ENCODE data around the gene PPP4C.

The PPP4C gene

DNA sequence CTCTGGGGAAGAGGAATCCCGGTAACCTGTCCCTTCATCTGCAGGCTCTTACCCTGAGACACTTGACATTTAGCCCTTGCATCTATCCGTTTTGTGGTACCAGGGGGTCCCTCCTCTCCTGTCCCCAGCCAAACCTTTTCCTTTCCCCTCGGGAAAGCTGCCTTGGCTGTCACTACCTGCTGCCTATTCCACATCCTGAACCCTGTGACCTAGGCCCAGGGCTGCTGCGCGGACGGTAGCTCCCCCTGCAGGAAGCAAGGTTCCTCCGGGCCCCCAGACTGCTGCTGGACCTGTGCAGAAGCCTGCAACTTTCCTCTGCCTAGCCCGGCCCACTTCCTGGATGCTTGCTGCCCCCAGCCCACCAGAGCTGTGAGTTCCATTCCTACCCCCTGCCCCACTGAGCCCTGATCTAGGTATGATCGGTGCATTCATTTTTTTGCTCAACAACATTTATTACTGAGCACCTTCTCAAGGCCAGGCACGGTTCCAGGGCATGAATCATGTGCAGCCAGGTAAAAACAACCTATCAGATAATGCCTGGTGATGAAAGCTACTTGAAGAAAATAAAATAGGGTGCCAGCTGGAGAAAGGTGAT, 20.7 kb upstream of the PPP4C start:
- peak; percentile 85 for DNase-seq (ENCODE audit: low read depth, low spot score)

DNA sequence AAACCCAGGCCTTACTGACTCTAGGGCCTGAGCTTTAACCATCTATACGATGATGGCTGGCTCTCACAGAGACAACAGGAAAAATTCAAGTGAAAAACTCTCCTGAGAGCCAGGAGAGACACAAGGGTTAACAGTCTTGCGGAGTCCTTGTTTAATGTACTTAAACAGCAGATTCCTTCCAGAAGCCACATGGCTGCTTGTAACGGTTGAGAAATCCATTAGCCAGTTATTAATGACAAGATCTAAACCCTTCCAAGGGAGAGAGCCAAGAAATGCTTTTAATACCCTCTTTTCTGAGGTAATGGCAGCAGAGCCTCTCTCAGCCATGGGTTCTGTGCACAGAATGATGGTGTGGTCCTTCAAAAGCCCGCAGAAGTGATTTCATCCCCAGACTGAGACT, 15.4 kb upstream of the PPP4C start:
- no peak for DNase-seq (ENCODE audit: low read depth, low spot score)

DNA sequence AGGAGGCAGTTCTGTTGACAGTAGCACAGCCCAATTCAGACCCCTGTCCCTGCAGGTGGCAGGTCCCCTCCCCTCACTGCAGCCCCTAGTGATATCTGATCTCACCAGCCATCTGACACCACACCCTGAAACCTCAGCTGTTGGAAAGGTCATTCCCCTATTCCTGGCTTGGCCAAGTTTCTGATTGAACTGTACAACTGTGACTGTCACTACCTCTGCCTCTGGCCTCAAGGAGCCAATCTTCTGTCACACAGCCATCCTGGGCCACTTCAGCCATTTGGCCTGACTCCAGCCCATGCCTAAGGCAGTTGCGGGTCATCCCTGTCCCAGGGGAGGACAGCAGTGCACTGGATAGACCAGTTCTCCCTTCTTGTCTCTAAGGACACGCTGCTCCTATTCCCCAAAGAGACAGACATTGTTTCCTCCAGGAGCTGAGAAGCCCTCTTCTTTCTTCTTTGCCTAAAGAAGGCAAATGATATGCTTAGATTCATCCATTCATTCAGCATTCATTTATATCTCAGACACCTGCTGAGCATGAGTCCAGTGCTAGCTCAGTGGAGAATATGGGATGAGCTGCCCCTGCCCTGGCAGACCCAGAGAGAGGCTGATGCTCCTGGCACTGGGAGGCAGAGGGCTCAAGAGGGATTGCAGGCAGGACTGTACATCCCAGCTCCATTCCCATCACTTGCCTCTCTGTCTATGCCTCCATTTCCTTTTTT, 14.8 kb upstream of the PPP4C start:
- peak; percentile 69 for DNase-seq (ENCODE audit: low read depth, low spot score)

- DNase-seq (ENCODE audit: low read depth, low spot score), result no peak
Observed at GRCh38 chr16:30063278-30063892, 12.4 kb upstream of the PPP4C start.

DNA sequence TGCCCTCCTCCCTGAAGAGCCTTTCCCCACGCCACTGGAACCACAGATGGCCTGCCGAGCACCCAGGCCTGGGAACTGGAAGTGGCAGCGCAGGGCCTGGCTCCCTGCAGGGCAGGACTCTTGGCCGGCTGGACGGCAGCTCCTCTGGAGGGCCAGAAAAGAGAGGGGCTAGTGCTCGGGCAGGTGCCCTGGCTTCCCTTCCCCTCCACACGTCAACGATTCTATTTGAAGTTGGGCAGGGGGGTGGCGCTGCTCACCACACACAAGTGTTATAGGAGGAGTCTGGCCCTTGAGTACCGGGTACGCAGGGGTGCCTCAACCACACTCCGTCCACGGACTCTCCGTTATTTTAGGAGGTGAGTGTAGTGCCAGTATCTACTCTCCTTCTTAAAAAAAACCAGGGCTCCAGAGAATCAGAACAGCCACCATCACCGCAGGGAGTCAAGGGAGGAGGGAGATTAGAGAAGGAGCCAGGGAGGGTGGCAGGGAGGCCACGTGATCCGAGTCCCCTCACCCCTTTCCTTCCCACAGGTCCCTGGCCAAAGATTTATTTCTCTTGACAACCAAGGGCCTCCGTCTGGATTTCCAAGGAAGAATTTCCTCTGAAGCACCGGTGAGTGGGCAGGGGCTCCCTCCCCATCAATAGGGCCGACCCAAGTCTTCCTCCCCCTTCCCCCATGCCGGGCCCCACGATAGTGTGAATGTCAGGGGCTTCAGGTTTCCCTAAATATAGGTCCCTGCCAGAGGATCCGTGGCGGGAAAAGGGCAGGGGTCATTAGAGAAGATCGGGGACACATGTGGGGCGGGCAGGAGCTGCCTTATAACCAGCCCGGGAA, 11.7 kb upstream of the PPP4C start:
- peak; percentile 68 for DNase-seq (ENCODE audit: low read depth, low spot score)

- no peak for DNase-seq (ENCODE audit: low read depth, low spot score)
Observed at GRCh38 chr16:30064729-30065101, 11.1 kb upstream of the PPP4C start.

- DNase-seq (ENCODE audit: low read depth, low spot score), result peak; percentile 98
Observed at GRCh38 chr16:30065102-30065942, 10.5 kb upstream of the PPP4C start, which contains the start of gene ALDOA. Gene ALDOA, plus strand, starts transcription at chr16:30065760. Its CDS starts 1,138 bp downstream, at chr16:30066898.

- no peak for DNase-seq (ENCODE audit: low read depth, low spot score)
Observed at GRCh38 chr16:30065943-30066760, 9.6 kb upstream of the PPP4C start.

DNA sequence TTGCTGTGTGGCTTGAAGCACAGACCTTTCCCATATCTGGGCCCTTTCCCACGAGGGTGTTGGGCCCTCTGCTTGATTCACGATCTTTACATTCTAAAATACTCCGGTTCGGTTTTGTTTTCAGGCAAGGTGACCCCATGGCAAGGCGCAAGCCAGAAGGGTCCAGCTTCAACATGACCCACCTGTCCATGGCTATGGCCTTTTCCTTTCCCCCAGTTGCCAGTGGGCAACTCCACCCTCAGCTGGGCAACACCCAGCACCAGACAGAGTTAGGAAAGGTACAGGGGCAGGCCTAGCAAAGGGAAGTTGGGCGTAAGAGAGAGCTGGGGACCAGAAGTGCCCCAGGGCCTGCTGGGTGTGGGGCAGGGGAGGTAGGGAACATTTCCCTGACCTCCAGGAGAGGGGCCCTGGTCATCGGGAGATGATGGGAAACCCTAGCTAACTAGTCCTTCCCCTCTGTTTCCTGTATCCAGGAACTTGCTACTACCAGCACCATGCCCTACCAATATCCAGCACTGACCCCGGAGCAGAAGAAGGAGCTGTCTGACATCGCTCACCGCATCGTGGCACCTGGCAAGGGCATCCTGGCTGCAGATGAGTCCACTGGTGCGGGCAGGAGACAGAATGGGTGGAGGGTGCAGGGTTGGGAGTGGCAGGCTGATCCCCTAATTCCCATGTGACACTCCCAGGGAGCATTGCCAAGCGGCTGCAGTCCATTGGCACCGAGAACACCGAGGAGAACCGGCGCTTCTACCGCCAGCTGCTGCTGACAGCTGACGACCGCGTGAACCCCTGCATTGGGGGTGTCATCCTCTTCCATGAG, 8.8 kb upstream of the PPP4C start:
- no peak for DNase-seq (ENCODE audit: low read depth, low spot score)

DNA sequence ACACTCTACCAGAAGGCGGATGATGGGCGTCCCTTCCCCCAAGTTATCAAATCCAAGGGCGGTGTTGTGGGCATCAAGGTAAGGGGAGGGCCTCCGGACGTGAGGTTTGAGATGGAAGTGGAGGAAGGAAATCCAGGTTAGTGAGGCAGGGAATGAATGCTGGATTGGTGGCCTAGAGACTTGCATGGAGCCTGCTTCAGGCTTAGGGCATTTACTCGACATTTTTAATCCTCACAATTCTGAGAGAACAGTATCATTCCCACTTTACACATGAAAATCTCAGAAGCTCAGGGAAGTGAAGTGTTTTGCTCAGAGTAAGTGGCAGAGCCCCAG, 8.2 kb upstream of the PPP4C start:
- no peak for DNase-seq (ENCODE audit: low read depth, low spot score)

DNA sequence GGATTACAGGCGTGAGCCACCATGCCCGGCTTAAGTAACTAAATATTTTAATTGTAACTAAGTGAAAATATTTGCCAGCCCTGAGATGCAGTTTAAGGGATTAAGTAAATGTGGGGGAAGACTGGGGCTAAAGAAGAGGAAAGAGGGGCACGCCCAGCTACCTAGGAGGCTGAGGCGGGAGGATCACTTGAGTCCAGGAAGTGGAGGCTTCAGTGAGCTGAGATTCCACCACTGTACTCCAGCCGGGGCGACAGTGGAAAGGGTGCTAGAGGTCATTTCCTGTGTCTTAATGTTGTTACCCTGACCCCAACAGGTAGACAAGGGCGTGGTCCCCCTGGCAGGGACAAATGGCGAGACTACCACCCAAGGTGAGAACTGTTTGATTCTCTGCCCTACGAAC, 7.5 kb upstream of the PPP4C start:
- no peak for DNase-seq (ENCODE audit: low read depth, low spot score)

- no peak for DNase-seq (ENCODE audit: low read depth, low spot score)
Observed at GRCh38 chr16:30068750-30069610, 6.8 kb upstream of the PPP4C start.

- peak; percentile 52 for DNase-seq (ENCODE audit: low read depth, low spot score)
Observed at GRCh38 chr16:30069611-30070462, 6.0 kb upstream of the PPP4C start.

- no peak for DNase-seq (ENCODE audit: low read depth, low spot score)
Observed at GRCh38 chr16:30070490-30070889, 5.3 kb upstream of the PPP4C start.

DNA sequence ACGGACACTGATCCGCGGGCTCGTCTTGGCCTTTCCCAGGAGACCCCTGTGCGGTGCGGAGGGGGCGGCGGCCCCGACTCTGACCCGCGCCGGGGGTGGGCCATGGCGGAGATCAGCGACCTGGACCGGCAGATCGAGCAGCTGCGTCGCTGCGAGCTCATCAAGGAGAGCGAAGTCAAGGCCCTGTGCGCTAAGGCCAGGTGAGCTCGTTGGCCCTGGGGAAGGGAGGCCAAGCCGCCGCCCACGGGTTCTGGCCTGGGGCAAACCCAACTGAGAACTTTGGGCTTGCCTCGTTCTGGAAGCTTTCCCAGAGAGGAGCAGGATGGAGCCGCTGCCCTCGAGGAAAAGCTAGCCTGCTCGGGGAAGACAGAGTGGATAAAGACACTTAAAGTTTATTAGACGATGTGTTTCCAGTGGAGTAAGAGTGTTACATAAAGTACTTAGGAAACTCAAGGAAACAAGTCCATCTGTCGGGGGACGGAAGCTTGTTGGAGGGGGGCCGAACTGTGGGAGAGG, 540 bp downstream of the PPP4C start:
- no peak for DNase-seq (ENCODE audit: low read depth, low spot score)

GRCh38 chr16:30077656-30078055, 1.9 kb downstream of the PPP4C start:
- DNase-seq (ENCODE audit: low read depth, low spot score), result no peak

DNA sequence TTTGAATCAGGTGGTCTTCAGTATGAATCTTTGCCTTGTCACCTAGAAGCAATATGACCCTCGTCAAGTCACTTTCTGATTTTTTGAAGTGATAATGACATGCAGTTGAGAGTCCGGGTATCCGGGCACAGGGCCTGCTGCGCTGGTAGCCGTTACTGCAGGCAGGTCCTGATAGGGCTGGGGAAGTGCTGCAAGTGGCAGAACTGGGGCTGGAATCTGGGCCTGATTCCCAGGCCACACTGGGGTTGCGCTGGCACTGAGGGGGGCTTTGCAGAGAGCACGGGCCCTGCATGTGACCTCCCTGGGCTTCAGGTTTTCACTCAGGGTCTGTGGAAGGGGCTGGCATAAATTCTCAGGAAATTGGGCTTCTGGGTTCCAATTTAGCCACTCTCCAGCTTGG, 3.0 kb downstream of the PPP4C start:
- no peak for DNase-seq (ENCODE audit: low read depth, low spot score)

- DNase-seq (ENCODE audit: low read depth, low spot score), result no peak
Observed at GRCh38 chr16:30079480-30079879, 3.7 kb downstream of the PPP4C start.
